ENCODE results near the gene ZSCAN21. TPM values are rescaled to one million over a fixed set of nuclear protein-coding genes. Genes with fewer than 3 reads are reported as not detected.
"Not testable (repeated sequence)": the region's sequence is repeated elsewhere in the genome, so short reads cannot be mapped to it uniquely, and the experiment has no call there.

The ZSCAN21 gene
- 6.8 and 9.8 TPM in 2 replicates for total RNA-seq

GRCh38 chr7:100049441-100050291 lies at the start of gene ZSCAN21:
Gene ZSCAN21 (plus strand): TSS chr7:100049774. CDS start chr7:100057007, 7,233 bp downstream.
- peaks cover 2% of the 10 kb centered on the region for H3K36me3 Mint-ChIP-seq (ENCODE audit: low read depth)
- DNase-seq (ENCODE audit: low spot score) = peak; percentile 79
- peak within 1 kb of the TSS; percentile 88 for H3K4me3 Mint-ChIP-seq
- intact Hi-C loops (cut with micrococcal nuclease) = loop anchor here (1.0 to 2.0 kb wide), 7 partner anchors 32 to 131 kb away; partner anchors contain the start of genes AP4M1, COPS6, MBLAC1 and MCM7
- H3K27ac Mint-ChIP-seq = peak within 1 kb of the TSS; percentile 92
- H3K4me1 Mint-ChIP-seq (ENCODE audit: low read depth) = peaks cover 13% of the 10 kb centered on the region
- no peaks in the 10 kb centered on the region for H3K9me3 Mint-ChIP-seq
- peaks cover 2% of the 10 kb centered on the region for H3K27me3 Mint-ChIP-seq (ENCODE audit: insufficient read depth)

- peaks cover 13% of the 10 kb centered on the region for H3K4me1 Mint-ChIP-seq (ENCODE audit: low read depth)
- no peak for DNase-seq (ENCODE audit: low spot score)
- H3K9me3 Mint-ChIP-seq = no peaks in the 10 kb centered on the region
- intact Hi-C loops (cut with micrococcal nuclease) = no loop called here
- H3K27ac Mint-ChIP-seq = no peak overlapping the region
- no peak overlapping the region for H3K4me3 Mint-ChIP-seq
- no peaks in the 10 kb centered on the region for H3K36me3 Mint-ChIP-seq (ENCODE audit: low read depth)
- H3K27me3 Mint-ChIP-seq (ENCODE audit: insufficient read depth) = peaks cover 5% of the 10 kb centered on the region
These were observed 49.3 kb upstream of the ZSCAN21 start for GRCh38 chr7:100000239-100000638.

- no peak for DNase-seq (ENCODE audit: low spot score)
- Mint-ChIP-seq H3K27me3 (ENCODE audit: insufficient read depth) (no peaks in the 10 kb centered on the region), H3K9me3 (no peaks in the 10 kb centered on the region), H3K27ac (no peak overlapping the region), H3K4me1 (ENCODE audit: low read depth) (peaks cover 3% of the 10 kb centered on the region), H3K4me3 (no peak overlapping the region), H3K36me3 (ENCODE audit: low read depth) (no peaks in the 10 kb centered on the region)
- intact Hi-C loops (cut with micrococcal nuclease) = no loop called here
These were observed 45.6 kb upstream of the ZSCAN21 start for GRCh38 chr7:100003711-100004661.

- DNase-seq (ENCODE audit: low spot score) = no peak
- intact Hi-C loops (cut with micrococcal nuclease) = no loop called here
- H3K9me3 Mint-ChIP-seq = no peaks in the 10 kb centered on the region
- H3K36me3 Mint-ChIP-seq (ENCODE audit: low read depth) = no peaks in the 10 kb centered on the region
- no peak overlapping the region for H3K27ac Mint-ChIP-seq
- H3K27me3 Mint-ChIP-seq (ENCODE audit: insufficient read depth) = no peaks in the 10 kb centered on the region
- peaks cover 4% of the 10 kb centered on the region for H3K4me1 Mint-ChIP-seq (ENCODE audit: low read depth)
- H3K4me3 Mint-ChIP-seq = no peak overlapping the region
These were observed 41.7 kb upstream of the ZSCAN21 start for GRCh38 chr7:100007887-100008286.

- intact Hi-C loops (cut with micrococcal nuclease) = no loop called here
- H3K27ac Mint-ChIP-seq = peak overlapping the region; percentile 23
- H3K4me3 Mint-ChIP-seq = no peak overlapping the region
- no peaks in the 10 kb centered on the region for H3K36me3 Mint-ChIP-seq (ENCODE audit: low read depth)
- no peaks in the 10 kb centered on the region for H3K9me3 Mint-ChIP-seq
- DNase-seq (ENCODE audit: low spot score) = no peak
- H3K4me1 Mint-ChIP-seq (ENCODE audit: low read depth) = peaks cover 9% of the 10 kb centered on the region
- no peaks in the 10 kb centered on the region for H3K27me3 Mint-ChIP-seq (ENCODE audit: insufficient read depth)
These were observed 41.0 kb upstream of the ZSCAN21 start for GRCh38 chr7:100008525-100008924.

- not testable (repeated sequence) for H3K9me3 Mint-ChIP-seq
These were observed 39.6 kb upstream of the ZSCAN21 start for GRCh38 chr7:100009952-100010351.

GRCh38 chr7:100010901-100011300 lies 38.7 kb upstream of the ZSCAN21 start:
- H3K4me3 Mint-ChIP-seq = no peak overlapping the region
- no peaks in the 10 kb centered on the region for H3K9me3 Mint-ChIP-seq
- no peak overlapping the region for H3K27ac Mint-ChIP-seq
- no peak for DNase-seq (ENCODE audit: low spot score)
- peaks cover 16% of the 10 kb centered on the region for H3K4me1 Mint-ChIP-seq (ENCODE audit: low read depth)
- intact Hi-C loops (cut with micrococcal nuclease) = loop anchor here (10.0 kb wide), 1 partner anchor 386 kb away; no protein-coding TSS in a partner anchor
- no peaks in the 10 kb centered on the region for H3K27me3 Mint-ChIP-seq (ENCODE audit: insufficient read depth)
- H3K36me3 Mint-ChIP-seq (ENCODE audit: low read depth) = no peaks in the 10 kb centered on the region

More at GRCh38 chr7:100009952-100010351, 39.6 kb upstream of the ZSCAN21 start:
- intact Hi-C loops (cut with micrococcal nuclease) = loop anchor here (10.0 kb wide), 1 partner anchor 385 kb away; no protein-coding TSS in a partner anchor
- not testable (repeated sequence) for H3K27ac Mint-ChIP-seq; H3K4me3 Mint-ChIP-seq; DNase-seq (ENCODE audit: low spot score); H3K36me3 Mint-ChIP-seq (ENCODE audit: low read depth); H3K27me3 Mint-ChIP-seq (ENCODE audit: insufficient read depth)
- peaks cover 11% of the 10 kb centered on the region for H3K4me1 Mint-ChIP-seq (ENCODE audit: low read depth)

- intact Hi-C loops (cut with micrococcal nuclease) = loop anchor here (10.0 kb wide), 1 partner anchor 387 kb away; no protein-coding TSS in a partner anchor
- Mint-ChIP-seq H3K27me3 (ENCODE audit: insufficient read depth) (no peaks in the 10 kb centered on the region), H3K27ac (no peak overlapping the region), H3K36me3 (ENCODE audit: low read depth) (no peaks in the 10 kb centered on the region), H3K4me3 (no peak overlapping the region), H3K4me1 (ENCODE audit: low read depth) (peaks cover 22% of the 10 kb centered on the region), H3K9me3 (no peaks in the 10 kb centered on the region)
- DNase-seq (ENCODE audit: low spot score) = no peak
These were observed 38.1 kb upstream of the ZSCAN21 start for GRCh38 chr7:100011516-100011915.

GRCh38 chr7:100012385-100013327 lies 36.9 kb upstream of the ZSCAN21 start:
- peaks cover 31% of the 10 kb centered on the region for H3K4me1 Mint-ChIP-seq (ENCODE audit: low read depth)
- not testable (repeated sequence) for H3K27me3 Mint-ChIP-seq (ENCODE audit: insufficient read depth); H3K4me3 Mint-ChIP-seq; H3K9me3 Mint-ChIP-seq; DNase-seq (ENCODE audit: low spot score); H3K36me3 Mint-ChIP-seq (ENCODE audit: low read depth)
- intact Hi-C loops (cut with micrococcal nuclease) = loop anchor here (10.0 kb wide), 1 partner anchor 388 kb away; no protein-coding TSS in a partner anchor
- H3K27ac Mint-ChIP-seq = peak overlapping the region; percentile 40

GRCh38 chr7:100013328-100013676 lies 36.3 kb upstream of the ZSCAN21 start:
- Mint-ChIP-seq H3K36me3 (ENCODE audit: low read depth) (peaks cover 3% of the 10 kb centered on the region), H3K27ac (peak overlapping the region; percentile 40), H3K4me3 (no peak overlapping the region), H3K27me3 (ENCODE audit: insufficient read depth) (no peaks in the 10 kb centered on the region), H3K4me1 (ENCODE audit: low read depth) (peaks cover 38% of the 10 kb centered on the region), H3K9me3 (no peaks in the 10 kb centered on the region)
- intact Hi-C loops (cut with micrococcal nuclease) = loop anchor here (10.0 kb wide), 1 partner anchor 389 kb away; no protein-coding TSS in a partner anchor
- no peak for DNase-seq (ENCODE audit: low spot score)

- H3K9me3 Mint-ChIP-seq = no peaks in the 10 kb centered on the region
- H3K4me3 Mint-ChIP-seq = peak within 1 kb of the TSS; percentile 98
- H3K4me1 Mint-ChIP-seq (ENCODE audit: low read depth) = peaks cover 55% of the 10 kb centered on the region
- intact Hi-C loops (cut with micrococcal nuclease) = loop anchor here (1.0 to 10.0 kb wide), 10 partner anchors 11 to 577 kb away; partner anchors contain the start of genes COPS6, CPSF4, MBLAC1 and PTCD1
- DNase-seq (ENCODE audit: low spot score) = peak; percentile 82
- H3K36me3 Mint-ChIP-seq (ENCODE audit: low read depth) = peaks cover 17% of the 10 kb centered on the region
- H3K27ac Mint-ChIP-seq = peak within 1 kb of the TSS; percentile 92
- no peaks in the 10 kb centered on the region for H3K27me3 Mint-ChIP-seq (ENCODE audit: insufficient read depth)
These were observed 34.1 kb upstream of the ZSCAN21 start, which contains the start of gene ZKSCAN1 for GRCh38 chr7:100015232-100016214. Gene ZKSCAN1 (plus strand): TSS chr7:100015596. CDS start chr7:100023507, 7,911 bp downstream.
